HEK293 (cell line): ENCODE data around the gene RRAGC.

Experiments used
- BCL11B ChIP-seq: fragments of 450-650 bp; formaldehyde crosslinking; IDR thresholded peaks from 2 replicates; pipeline ENCODE4 v1.5.1; 2016; ENCODE audit warnings: low read depth, missing biosample characterization, missing genetic modification characterization
- GLIS2 ChIP-seq: fragments of 450-650 bp; formaldehyde crosslinking; IDR thresholded peaks from 2 replicates; pipeline ENCODE4 v1.5.1; 2016; ENCODE audit warnings: missing biosample characterization, missing genetic modification characterization
- IKZF3 ChIP-seq: fragments of 450-650 bp; IDR thresholded peaks from 2 replicates; pipeline ENCODE4 v1.5.0; 2018; ENCODE audit warnings: missing biosample characterization, mild to moderate bottlenecking, missing genetic modification characterization, moderate library complexity
- KLF8 ChIP-seq: fragments of 450-650 bp; formaldehyde crosslinking; IDR thresholded peaks from 2 replicates; pipeline ENCODE4 v1.5.1; 2016; ENCODE audit warnings: missing biosample characterization, missing genetic modification characterization
- OSR2 ChIP-seq: fragments of 450-650 bp; formaldehyde crosslinking; IDR thresholded peaks from 2 replicates; pipeline ENCODE4 v1.5.1; 2016; ENCODE audit warnings: missing biosample characterization, missing genetic modification characterization
- PRDM2 ChIP-seq: fragments of 450-650 bp; formaldehyde crosslinking; IDR thresholded peaks from 2 replicates; pipeline ENCODE4 v1.5.1; 2016; ENCODE audit warnings: missing biosample characterization, missing genetic modification characterization, borderline replicate concordance
- ZBTB49 ChIP-seq: fragments of 450-650 bp; formaldehyde crosslinking; IDR thresholded peaks from 2 replicates; pipeline ENCODE4 v1.5.1; 2016; ENCODE audit warnings: missing biosample characterization, missing genetic modification characterization, low read depth
- ZEB2 ChIP-seq: fragments of 450-650 bp; formaldehyde crosslinking; IDR thresholded peaks from 2 replicates; pipeline ENCODE4 v1.5.1; 2016; ENCODE audit warnings: missing biosample characterization, missing genetic modification characterization
- ZFP41 ChIP-seq: fragments of 450-650 bp; formaldehyde crosslinking; IDR thresholded peaks from 2 replicates; pipeline ENCODE4 v1.5.1; 2016; ENCODE audit warnings: missing biosample characterization, missing genetic modification characterization, borderline replicate concordance
- ZNF114 ChIP-seq: fragments of 450-650 bp; formaldehyde crosslinking; IDR thresholded peaks from 2 replicates; pipeline ENCODE4 v1.5.0; 2017; ENCODE audit warnings: missing biosample characterization, missing genetic modification characterization
- ZNF155 ChIP-seq: fragments of 450-650 bp; formaldehyde crosslinking; IDR thresholded peaks from 2 replicates; pipeline ENCODE4 v1.5.1; 2016; ENCODE audit warnings: missing biosample characterization, missing genetic modification characterization
- ZNF19 ChIP-seq: fragments of 450-650 bp; formaldehyde crosslinking; IDR thresholded peaks from 2 replicates; pipeline ENCODE4; 2016; ENCODE audit warnings: missing biosample characterization, missing genetic modification characterization, low read depth
- ZNF2 ChIP-seq: fragments of 450-650 bp; formaldehyde crosslinking; IDR thresholded peaks from 2 replicates; pipeline ENCODE4 v1.5.1; 2016; ENCODE audit warnings: missing biosample characterization, missing genetic modification characterization
- ZNF202 ChIP-seq: fragments of 450-650 bp; formaldehyde crosslinking; IDR thresholded peaks from 2 replicates; pipeline ENCODE4 v1.5.1; 2016; ENCODE audit warnings: missing biosample characterization, missing genetic modification characterization, borderline replicate concordance
- ZNF23 ChIP-seq: fragments of 450-650 bp; formaldehyde crosslinking; IDR thresholded peaks from 2 replicates; pipeline ENCODE4 v1.5.1; 2016; ENCODE audit warnings: missing biosample characterization, missing genetic modification characterization, borderline replicate concordance
- ZNF24 ChIP-seq: fragments of 450-650 bp; formaldehyde crosslinking; IDR thresholded peaks from 2 replicates; pipeline ENCODE4 v1.5.1; 2016; ENCODE audit warnings: missing biosample characterization, missing genetic modification characterization
- ZNF335 ChIP-seq: fragments of 450-650 bp; formaldehyde crosslinking; conservative IDR thresholded peaks from 2 replicates; pipeline ENCODE4 v1.5.1; 2016; ENCODE audit warnings: missing biosample characterization, missing genetic modification characterization
- ZNF394 ChIP-seq: fragments of 450-650 bp; formaldehyde crosslinking; IDR thresholded peaks from 2 replicates; pipeline ENCODE4 v1.5.1; 2016; ENCODE audit warnings: missing biosample characterization, missing genetic modification characterization, mild to moderate bottlenecking, moderate library complexity, borderline replicate concordance
- ZNF560 ChIP-seq: fragments of 450-650 bp; formaldehyde crosslinking; IDR thresholded peaks from 2 replicates; pipeline ENCODE4 v1.5.1; 2017; ENCODE audit warnings: missing biosample characterization, missing genetic modification characterization, borderline replicate concordance
- ZNF585B ChIP-seq: fragments of 450-650 bp; formaldehyde crosslinking; IDR thresholded peaks from 2 replicates; pipeline ENCODE4 v1.5.1; 2016; ENCODE audit warnings: missing biosample characterization, missing genetic modification characterization
- ZNF629 ChIP-seq: fragments of 450-650 bp; formaldehyde crosslinking; IDR thresholded peaks from 2 replicates; pipeline ENCODE4 v1.5.1; 2017; ENCODE audit warnings: missing biosample characterization, missing genetic modification characterization
- ZNF660 ChIP-seq: fragments of 450-650 bp; IDR thresholded peaks from 2 replicates; pipeline ENCODE4 v1.5.1; 2018; ENCODE audit warnings: missing biosample characterization, mild to moderate bottlenecking, missing genetic modification characterization
- ZNF843 ChIP-seq: fragments of 450-650 bp; formaldehyde crosslinking; IDR thresholded peaks from 2 replicates; pipeline ENCODE4 v1.5.1; 2016; ENCODE audit warnings: missing biosample characterization, missing genetic modification characterization
- TF ChIP-seq, protein P1 (sequence below): fragments of 450-650 bp; formaldehyde crosslinking; IDR thresholded peaks from 2 replicates; pipeline ENCODE4 v1.5.1; 2017; ENCODE audit warnings: missing biosample characterization, missing genetic modification characterization
- TF ChIP-seq, protein P2 (sequence below): fragments of 450-650 bp; formaldehyde crosslinking; IDR thresholded peaks from 2 replicates; pipeline ENCODE4 v1.5.1; 2016; ENCODE audit warnings: missing biosample characterization, missing genetic modification characterization

RRAGC gene

GRCh38 chr1:38826262-38826661 is 33.3 kb downstream of the RRAGC start (continued):
- TF ChIP-seq PRDM2 (tag by site-specific recombination): no peak
- no peak for TF ChIP-seq ZNF560 (tag by site-specific recombination)
- no peak for TF ChIP-seq ZNF114
- no peak for TF ChIP-seq ZFP41 (tag by site-specific recombination)
- 0 out of 2 replicates have a peak, but pooled peaks have one; percentile 14 for TF ChIP-seq IKZF3
- TF ChIP-seq ZNF19: no peak
- 0 out of 2 replicates have a peak, but pooled peaks have one; percentile 22 for TF ChIP-seq ZNF2 (tag by site-specific recombination)
- TF ChIP-seq ZNF335: no peak
- no peak for TF ChIP-seq ZNF394
- TF ChIP-seq ZNF24 (tag by site-specific recombination): 0 out of 2 replicates have a peak, but pooled peaks have one; percentile 20
- no peak for TF ChIP-seq ZNF585B
- TF ChIP-seq, protein P1, sequence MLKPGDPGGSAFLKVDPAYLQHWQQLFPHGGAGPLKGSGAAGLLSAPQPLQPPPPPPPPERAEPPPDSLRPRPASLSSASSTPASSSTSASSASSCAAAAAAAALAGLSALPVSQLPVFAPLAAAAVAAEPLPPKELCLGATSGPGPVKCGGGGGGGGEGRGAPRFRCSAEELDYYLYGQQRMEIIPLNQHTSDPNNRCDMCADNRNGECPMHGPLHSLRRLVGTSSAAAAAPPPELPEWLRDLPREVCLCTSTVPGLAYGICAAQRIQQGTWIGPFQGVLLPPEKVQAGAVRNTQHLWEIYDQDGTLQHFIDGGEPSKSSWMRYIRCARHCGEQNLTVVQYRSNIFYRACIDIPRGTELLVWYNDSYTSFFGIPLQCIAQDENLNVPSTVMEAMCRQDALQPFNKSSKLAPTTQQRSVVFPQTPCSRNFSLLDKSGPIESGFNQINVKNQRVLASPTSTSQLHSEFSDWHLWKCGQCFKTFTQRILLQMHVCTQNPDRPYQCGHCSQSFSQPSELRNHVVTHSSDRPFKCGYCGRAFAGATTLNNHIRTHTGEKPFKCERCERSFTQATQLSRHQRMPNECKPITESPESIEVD: peak; percentile 85
- TF ChIP-seq ZNF629 (tag by site-specific recombination): peak; percentile 67
- TF ChIP-seq ZBTB49: no peak
- no peak for TF ChIP-seq ZNF202 (tag by site-specific recombination)
- TF ChIP-seq BCL11B (tag by site-specific recombination): no peak
- no peak for TF ChIP-seq ZNF23 (tag by site-specific recombination)
- peak; percentile 43; the same call in 1 of the 2 replicates for TF ChIP-seq ZNF843 (tag by site-specific recombination)
- TF ChIP-seq KLF8 (tag by site-specific recombination): no peak
- no peak for TF ChIP-seq GLIS2
- peak; percentile 86 for TF ChIP-seq OSR2 (tag by site-specific recombination)
- TF ChIP-seq, protein P2, sequence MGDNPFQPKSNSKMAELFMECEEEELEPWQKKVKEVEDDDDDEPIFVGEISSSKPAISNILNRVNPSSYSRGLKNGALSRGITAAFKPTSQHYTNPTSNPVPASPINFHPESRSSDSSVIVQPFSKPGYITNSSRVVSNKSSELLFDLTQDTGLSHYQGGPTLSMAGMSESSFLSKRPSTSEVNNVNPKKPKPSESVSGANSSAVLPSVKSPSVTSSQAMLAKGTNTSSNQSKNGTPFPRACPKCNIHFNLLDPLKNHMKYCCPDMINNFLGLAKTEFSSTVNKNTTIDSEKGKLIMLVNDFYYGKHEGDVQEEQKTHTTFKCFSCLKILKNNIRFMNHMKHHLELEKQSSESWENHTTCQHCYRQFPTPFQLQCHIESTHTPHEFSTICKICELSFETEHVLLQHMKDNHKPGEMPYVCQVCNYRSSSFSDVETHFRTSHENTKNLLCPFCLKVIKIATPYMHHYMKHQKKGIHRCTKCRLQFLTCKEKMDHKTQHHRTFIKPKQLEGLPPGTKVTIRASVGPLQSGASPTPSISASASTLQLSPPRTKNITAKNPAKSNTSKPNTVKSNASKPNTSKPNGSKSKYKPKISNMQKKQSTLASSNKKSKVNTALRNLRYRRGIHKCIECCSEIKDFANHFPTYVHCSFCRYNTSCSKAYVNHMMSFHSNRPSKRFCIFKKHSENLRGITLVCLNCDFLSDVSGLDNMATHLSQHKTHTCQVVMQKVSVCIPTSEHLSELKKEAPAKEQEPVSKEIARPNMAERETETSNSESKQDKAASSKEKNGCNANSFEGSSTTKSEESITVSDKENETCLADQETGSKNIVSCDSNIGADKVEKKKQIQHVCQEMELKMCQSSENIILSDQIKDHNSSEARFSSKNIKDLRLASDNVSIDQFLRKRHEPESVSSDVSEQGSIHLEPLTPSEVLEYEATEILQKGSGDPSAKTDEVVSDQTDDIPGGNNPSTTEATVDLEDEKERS (tag by site-specific recombination): no peak
- 0 out of 2 replicates have a peak, but pooled peaks have one; percentile 17 for TF ChIP-seq ZNF660
- TF ChIP-seq ZNF155: no peak
- peak; percentile 54; the same call in 1 of the 2 replicates for TF ChIP-seq ZEB2 (tag by site-specific recombination)
